ENCODE data around the gene UBE3C. TPM values are rescaled to one million over a fixed set of nuclear protein-coding genes. Genes with fewer than 3 reads are reported as not detected.

Gene UBE3C
- total RNA-seq, 1 experiment from 2014 or later, result 81.1 TPM

- intact Hi-C loops (cut with micrococcal nuclease; ENCODE audit: unreplicated experiment), result no loop called here
- DNase-seq, result no peak
- CTCF ChIA-PET, result interaction anchor here (0.6 kb wide), 2 partner anchors 50 to 314 kb away, joined by 3 read pairs; no protein-coding TSS in a partner anchor
- Mint-ChIP-seq H3K36me3 (ENCODE audit: insufficient read depth, unreplicated experiment) (peaks cover 45% of the 10 kb centered on the region), H3K27ac (ENCODE audit: unreplicated experiment) (no peak overlapping the region), H3K4me3 (ENCODE audit: low read depth, unreplicated experiment) (no peak overlapping the region), H3K9me3 (ENCODE audit: low read depth, unreplicated experiment) (no peaks in the 10 kb centered on the region), H3K4me1 (ENCODE audit: low read depth, unreplicated experiment) (no peaks in the 10 kb centered on the region), H3K27me3 (ENCODE audit: unreplicated experiment) (no peaks in the 10 kb centered on the region)
- no peak for TF ChIP-seq CTCF (IDR thresholded peaks at IDR 0.05; ENCODE audit: unreplicated experiment)
- no TSS peak for BruUV-seq (replicated peaks)
Observed at GRCh38 chr7:157224627-157225026, 85.9 kb downstream of the UBE3C start.

- peaks cover 47% of the 10 kb centered on the region for H3K36me3 Mint-ChIP-seq (ENCODE audit: insufficient read depth, unreplicated experiment)
- DNase-seq, result peak; percentile 29
- BruUV-seq (replicated peaks), result no TSS peak
- TF ChIP-seq CTCF (IDR thresholded peaks at IDR 0.05; ENCODE audit: unreplicated experiment), result peak; percentile 17
- no peaks in the 10 kb centered on the region for H3K4me1 Mint-ChIP-seq (ENCODE audit: low read depth, unreplicated experiment)
- H3K27me3 Mint-ChIP-seq (ENCODE audit: unreplicated experiment), result no peaks in the 10 kb centered on the region
- no peak overlapping the region for H3K27ac Mint-ChIP-seq (ENCODE audit: unreplicated experiment)
- intact Hi-C loops (cut with micrococcal nuclease; ENCODE audit: unreplicated experiment), result no loop called here
- no peaks in the 10 kb centered on the region for H3K9me3 Mint-ChIP-seq (ENCODE audit: low read depth, unreplicated experiment)
- no peak overlapping the region for H3K4me3 Mint-ChIP-seq (ENCODE audit: low read depth, unreplicated experiment)
- CTCF ChIA-PET, result no interaction called here
Observed at GRCh38 chr7:157228864-157229422, 90.2 kb downstream of the UBE3C start.

GRCh38 chr7:157233677-157234076, 95.0 kb downstream of the UBE3C start:
- H3K27ac Mint-ChIP-seq (ENCODE audit: unreplicated experiment), result no peak overlapping the region
- intact Hi-C loops (cut with micrococcal nuclease; ENCODE audit: unreplicated experiment), result loop anchor here (10.0 kb wide), 1 partner anchor 259 kb away; no protein-coding TSS in a partner anchor
- H3K4me1 Mint-ChIP-seq (ENCODE audit: low read depth, unreplicated experiment), result no peaks in the 10 kb centered on the region
- DNase-seq, result no peak
- H3K9me3 Mint-ChIP-seq (ENCODE audit: low read depth, unreplicated experiment), result no peaks in the 10 kb centered on the region
- H3K27me3 Mint-ChIP-seq (ENCODE audit: unreplicated experiment), result no peaks in the 10 kb centered on the region
- H3K4me3 Mint-ChIP-seq (ENCODE audit: low read depth, unreplicated experiment), result no peak overlapping the region
- peaks cover 39% of the 10 kb centered on the region for H3K36me3 Mint-ChIP-seq (ENCODE audit: insufficient read depth, unreplicated experiment)
- TF ChIP-seq CTCF (IDR thresholded peaks at IDR 0.05; ENCODE audit: unreplicated experiment), result no peak
- no TSS peak for BruUV-seq (replicated peaks)
- CTCF ChIA-PET, result interaction anchor here (0.7 kb wide), 2 partner anchors 22 to 265 kb away, joined by 3 read pairs; no protein-coding TSS in a partner anchor

- no peak for TF ChIP-seq CTCF (IDR thresholded peaks at IDR 0.05; ENCODE audit: unreplicated experiment)
- H3K9me3 Mint-ChIP-seq (ENCODE audit: low read depth, unreplicated experiment), result no peaks in the 10 kb centered on the region
- CTCF ChIA-PET, result interaction anchor here (0.7 kb wide), 2 partner anchors 23 to 264 kb away, joined by 3 read pairs; no protein-coding TSS in a partner anchor
- BruUV-seq (replicated peaks), result no TSS peak
- no peaks in the 10 kb centered on the region for H3K4me1 Mint-ChIP-seq (ENCODE audit: low read depth, unreplicated experiment)
- no peak for DNase-seq
- H3K36me3 Mint-ChIP-seq (ENCODE audit: insufficient read depth, unreplicated experiment), result peaks cover 41% of the 10 kb centered on the region
- no peak overlapping the region for H3K4me3 Mint-ChIP-seq (ENCODE audit: low read depth, unreplicated experiment)
- intact Hi-C loops (cut with micrococcal nuclease; ENCODE audit: unreplicated experiment), result loop anchor here (10.0 kb wide), 1 partner anchor 259 kb away; no protein-coding TSS in a partner anchor
- no peak overlapping the region for H3K27ac Mint-ChIP-seq (ENCODE audit: unreplicated experiment)
- H3K27me3 Mint-ChIP-seq (ENCODE audit: unreplicated experiment), result no peaks in the 10 kb centered on the region
Observed at GRCh38 chr7:157234271-157234670, 95.5 kb downstream of the UBE3C start.
